MCF 10A (cell line): ENCODE data around the gene TMEM120A. TPM values are rescaled to one million over a fixed set of nuclear protein-coding genes. Genes with fewer than 3 reads are reported as not detected.

Experiments
- BruUV-seq: library from RNA; stranded (reverse); fragments of 400-500 nt; replicated peaks from 2 replicates; lab custom pipeline; 2021; lab: Mats Ljungman, UMichigan
- CTCF ChIA-PET: fragments of 300-600 bp; sonication (Branson Sonifier 250); formaldehyde crosslinking; extraction: SDS; loops from one replicate; lab custom pipeline; 2021; ENCODE audit warnings: antibody characterized with exemption, inconsistent platforms; lab: Yijun Ruan, JAX
- POLR2A ChIA-PET: fragments of 300-600, 350-650 bp; sonication (Branson Sonifier 250); formaldehyde crosslinking; extraction: SDS; loops from one replicate; lab custom pipeline; 2020; ENCODE audit warnings: antibody characterized with exemption, inconsistent platforms; lab: Yijun Ruan, JAX
- DNase-seq: peaks from one replicate; pipeline ENCODE4 v3.0.0-alpha.2; 2018; ENCODE audit not compliant: unreplicated experiment
- H3K27ac Mint-ChIP-seq: one replicate; pipeline ENCODE4 v1.8.0; 2022; ENCODE audit warnings: mild to moderate bottlenecking, low read depth, mixed read lengths; ENCODE audit not compliant: unreplicated experiment
- H3K27me3 Mint-ChIP-seq: one replicate; pipeline ENCODE4 v1.8.0; 2022; ENCODE audit warnings: mixed read lengths; ENCODE audit not compliant: insufficient read depth, unreplicated experiment
- H3K36me3 Mint-ChIP-seq: one replicate; pipeline ENCODE4 v1.8.0; 2022; ENCODE audit warnings: mild to moderate bottlenecking, moderate library complexity, mixed read lengths; ENCODE audit not compliant: insufficient read depth, unreplicated experiment
- H3K4me1 Mint-ChIP-seq: one replicate; pipeline ENCODE4 v1.8.0; 2022; ENCODE audit warnings: mixed read lengths; ENCODE audit not compliant: insufficient read depth, unreplicated experiment
- H3K4me3 Mint-ChIP-seq: one replicate; pipeline ENCODE4 v1.8.0; 2022; ENCODE audit warnings: mild to moderate bottlenecking, moderate library complexity, mixed read lengths; ENCODE audit not compliant: unreplicated experiment
- H3K9me3 Mint-ChIP-seq: one replicate; pipeline ENCODE4 v1.8.0; 2022; ENCODE audit warnings: mixed read lengths; ENCODE audit not compliant: unreplicated experiment
- CTCF ChIP-seq: fragments of 200-600 bp; IDR thresholded peaks from one replicate; pipeline ENCODE4 v1.8.0; 2022; ENCODE audit warnings: antibody characterized with exemption, mild to moderate bottlenecking; ENCODE audit not compliant: unreplicated experiment
- intact Hi-C: fragments of 100-400 bp; cut with micrococcal nuclease; formaldehyde crosslinking; loops from 2 replicates; pipeline ENCODE4 v1.14.1; 2022
- total RNA-seq: library from RNA; stranded (reverse); gene quantifications from 2 replicates; pipeline ENCODE4 v1.2.3, GENCODE V29; 2022

TMEM120A gene
- total RNA-seq, 1 experiment from 2014 or later: 19.4 TPM

- BruUV-seq: no TSS peak
- H3K27ac Mint-ChIP-seq: peak overlapping the region; percentile 81
Observed at GRCh38 chr7:75946207-75946855, 48.1 kb downstream of the TMEM120A start.

GRCh38 chr7:75945297-75946168 lies 48.9 kb downstream of the TMEM120A start:
- DNase-seq: peak; percentile 54
- peak overlapping the region; percentile 81 for H3K27ac Mint-ChIP-seq
- CTCF ChIA-PET: interaction anchor here (0.6 to 1.5 kb wide), 4 partner anchors 22 to 124 kb away, joined by 3 to 7 read pairs (median 3); no protein-coding TSS in a partner anchor

More at GRCh38 chr7:75946207-75946855, 48.1 kb downstream of the TMEM120A start:
- ChIA-PET POLR2A (interaction anchor here (0.6 to 1.2 kb wide), 4 partner anchors 11 to 123 kb away, joined by 3 read pairs; no protein-coding TSS in a partner anchor), CTCF (interaction anchor here (0.6 to 1.5 kb wide), 5 partner anchors 21 to 123 kb away, joined by 3 to 7 read pairs (median 3); no protein-coding TSS in a partner anchor)
- no peaks in the 10 kb centered on the region for H3K27me3 Mint-ChIP-seq
- no peak for DNase-seq
- H3K36me3 Mint-ChIP-seq: no peaks in the 10 kb centered on the region
- H3K4me1 Mint-ChIP-seq: peaks cover 27% of the 10 kb centered on the region
- H3K4me3 Mint-ChIP-seq: no peak overlapping the region
- intact Hi-C loops: no loop called here
- TF ChIP-seq CTCF: no peak
- H3K9me3 Mint-ChIP-seq: no peaks in the 10 kb centered on the region

GRCh38 chr7:75944507-75944906 lies 49.9 kb downstream of the TMEM120A start:
- CTCF ChIA-PET: no interaction called here
- POLR2A ChIA-PET: interaction anchor here (0.8 to 2.0 kb wide), 4 partner anchors 16 to 69 kb away, joined by 4 to 9 read pairs (median 6); no protein-coding TSS in a partner anchor
- no peaks in the 10 kb centered on the region for H3K27me3 Mint-ChIP-seq
- TF ChIP-seq CTCF: no peak
- H3K4me1 Mint-ChIP-seq: peaks cover 27% of the 10 kb centered on the region
- H3K4me3 Mint-ChIP-seq: peak overlapping the region; percentile 39
- H3K27ac Mint-ChIP-seq: peak overlapping the region; percentile 81
- DNase-seq: no peak
- H3K9me3 Mint-ChIP-seq: no peaks in the 10 kb centered on the region
- no TSS peak for BruUV-seq
- intact Hi-C loops: loop anchor here (2.0 kb wide), 1 partner anchor 66 kb away; the partner anchor contains the start of gene RHBDD2
- no peaks in the 10 kb centered on the region for H3K36me3 Mint-ChIP-seq

More at GRCh38 chr7:75945297-75946168, 48.9 kb downstream of the TMEM120A start:
- BruUV-seq: no TSS peak
- no peak for TF ChIP-seq CTCF
- Mint-ChIP-seq H3K4me1 (peaks cover 27% of the 10 kb centered on the region), H3K27me3 (no peaks in the 10 kb centered on the region), H3K36me3 (no peaks in the 10 kb centered on the region), H3K4me3 (no peak overlapping the region), H3K9me3 (no peaks in the 10 kb centered on the region)
- intact Hi-C loops: loop anchor here (1.0 to 2.0 kb wide), 2 partner anchors 67 to 185 kb away; partner anchors contain the start of gene RHBDD2
- POLR2A ChIA-PET: interaction anchor here (0.7 to 1.2 kb wide), 2 partner anchors 31 to 123 kb away, joined by 3 read pairs; no protein-coding TSS in a partner anchor
